Endometrium (tissue), 2 donors: ENCODE data around the gene HRH2.

ENCODE experiments used
- FAIRE-seq: peaks from 2 replicates; lab custom pipeline; 2012; peaks lifted over from hg19 to GRCh38; lab: Jason Lieb, UNC
- donor health status: control.
- donor health status: control.

Gene HRH2

DNA sequence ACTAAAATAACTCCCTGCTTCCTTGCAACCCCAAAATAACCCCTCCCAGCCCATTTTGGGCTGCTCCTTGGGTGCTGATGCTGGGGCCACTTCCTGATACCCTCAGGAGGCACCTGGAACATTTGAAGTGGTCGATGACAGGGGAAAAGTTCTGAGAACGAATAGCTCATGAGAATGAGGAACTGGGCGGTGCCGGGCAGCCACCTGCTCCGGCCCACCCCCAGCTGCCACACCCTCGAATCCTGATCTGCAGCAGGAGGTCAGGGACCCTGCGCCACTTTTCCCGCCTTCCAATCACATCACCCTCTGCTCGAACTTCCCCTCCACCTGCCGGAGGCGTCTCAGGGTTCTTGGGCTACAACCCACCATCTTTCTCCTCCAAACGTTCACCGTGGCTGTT lies 19.7 kb downstream of the HRH2 start:
- no peak for FAIRE-seq

- no peak for FAIRE-seq
Observed at GRCh38 chr5:175678074-175678473, 20.2 kb downstream of the HRH2 start.

GRCh38 chr5:175679411-175679810 lies 21.5 kb downstream of the HRH2 start:
- no peak for FAIRE-seq

GRCh38 chr5:175680020-175680419 lies 22.1 kb downstream of the HRH2 start:
- FAIRE-seq = no peak

- no peak for FAIRE-seq
Observed at GRCh38 chr5:175680463-175680862, 22.6 kb downstream of the HRH2 start.

- FAIRE-seq = no peak
Observed at GRCh38 chr5:175681045-175681967, 23.4 kb downstream of the HRH2 start.

DNA sequence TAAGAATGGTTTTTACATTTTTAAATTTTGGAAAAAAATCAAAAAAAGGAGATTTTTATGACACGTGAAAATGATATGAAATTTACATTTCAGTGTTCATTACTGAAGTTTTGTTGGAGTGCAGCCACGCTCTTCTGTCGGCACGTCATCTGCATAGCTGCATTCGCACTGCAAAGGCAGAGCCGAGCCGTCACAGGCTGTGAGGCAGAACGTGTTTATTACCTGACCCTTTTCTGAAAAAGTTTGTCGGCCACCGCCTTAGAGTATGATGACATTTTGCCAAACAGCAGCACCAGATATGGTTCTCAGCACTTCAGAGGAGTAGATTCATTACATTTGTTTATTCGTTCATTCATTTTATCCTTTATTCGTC lies 24.1 kb downstream of the HRH2 start:
- FAIRE-seq = no peak

GRCh38 chr5:175682664-175683063 lies 24.8 kb downstream of the HRH2 start:
- no peak for FAIRE-seq

DNA sequence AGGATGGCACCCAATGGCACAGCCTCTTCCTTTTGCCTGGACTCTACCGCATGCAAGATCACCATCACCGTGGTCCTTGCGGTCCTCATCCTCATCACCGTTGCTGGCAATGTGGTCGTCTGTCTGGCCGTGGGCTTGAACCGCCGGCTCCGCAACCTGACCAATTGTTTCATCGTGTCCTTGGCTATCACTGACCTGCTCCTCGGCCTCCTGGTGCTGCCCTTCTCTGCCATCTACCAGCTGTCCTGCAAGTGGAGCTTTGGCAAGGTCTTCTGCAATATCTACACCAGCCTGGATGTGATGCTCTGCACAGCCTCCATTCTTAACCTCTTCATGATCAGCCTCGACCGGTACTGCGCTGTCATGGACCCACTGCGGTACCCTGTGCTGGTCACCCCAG lies 25.4 kb downstream of the HRH2 start:
- FAIRE-seq = no peak

DNA sequence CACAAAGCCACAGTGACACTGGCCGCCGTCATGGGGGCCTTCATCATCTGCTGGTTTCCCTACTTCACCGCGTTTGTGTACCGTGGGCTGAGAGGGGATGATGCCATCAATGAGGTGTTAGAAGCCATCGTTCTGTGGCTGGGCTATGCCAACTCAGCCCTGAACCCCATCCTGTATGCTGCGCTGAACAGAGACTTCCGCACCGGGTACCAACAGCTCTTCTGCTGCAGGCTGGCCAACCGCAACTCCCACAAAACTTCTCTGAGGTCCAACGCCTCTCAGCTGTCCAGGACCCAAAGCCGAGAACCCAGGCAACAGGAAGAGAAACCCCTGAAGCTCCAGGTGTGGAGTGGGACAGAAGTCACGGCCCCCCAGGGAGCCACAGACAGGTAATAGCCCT lies 26.1 kb downstream of the HRH2 start:
- no peak for FAIRE-seq

DNA sequence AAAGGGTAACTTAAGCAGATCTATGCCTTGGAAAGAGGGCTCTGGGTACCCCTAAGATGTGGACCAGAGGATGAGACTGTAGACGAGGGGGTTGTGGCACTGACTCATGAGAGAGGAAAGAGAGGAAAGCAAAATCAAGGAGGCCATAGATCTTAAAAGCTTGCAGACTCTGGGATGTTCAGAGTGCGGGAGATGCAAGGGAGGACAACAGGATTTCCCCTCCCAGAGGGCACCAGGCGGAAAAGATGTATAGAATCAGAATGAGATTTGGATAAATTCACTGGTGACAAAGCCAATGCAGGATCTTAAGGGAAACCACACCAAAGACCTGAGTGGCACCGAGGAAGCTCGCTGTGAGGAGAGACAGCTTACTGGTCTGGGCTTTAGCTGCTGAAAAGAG lies 27.1 kb downstream of the HRH2 start:
- FAIRE-seq = no peak

DNA sequence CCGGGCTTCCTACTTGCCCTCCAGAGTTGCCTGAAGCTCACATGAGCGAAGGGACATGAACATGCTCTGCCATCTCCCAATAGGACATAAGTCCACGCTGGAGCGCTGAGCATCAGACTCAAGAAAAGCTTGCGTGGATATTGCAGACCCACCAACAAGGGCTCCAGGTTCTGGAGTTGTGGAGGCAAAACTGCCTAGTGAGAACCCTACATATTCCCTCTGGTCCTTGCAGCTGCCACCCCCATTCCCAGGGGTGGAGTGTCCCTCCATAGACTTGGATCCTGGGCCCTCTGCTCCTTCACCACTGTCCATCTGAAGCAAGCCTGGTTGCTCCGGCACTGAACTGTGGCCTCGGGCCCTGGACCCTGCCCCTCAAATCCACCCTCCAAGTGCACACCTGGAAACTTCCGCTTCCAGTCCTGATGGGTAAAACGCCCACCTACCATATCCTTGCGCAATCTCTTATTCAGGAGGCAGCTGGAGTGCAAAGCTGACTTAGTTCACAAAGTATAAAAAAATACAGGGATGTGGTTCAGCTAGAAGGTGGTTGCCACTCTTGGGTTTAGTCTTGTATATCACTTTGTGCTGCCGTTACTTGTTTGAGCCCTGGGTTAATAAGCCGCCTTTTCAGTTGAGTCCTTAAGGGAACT lies 28.0 kb downstream of the HRH2 start:
- no peak for FAIRE-seq

- no peak for FAIRE-seq
Observed at GRCh38 chr5:175686396-175686795, 28.5 kb downstream of the HRH2 start.

- FAIRE-seq = no peak
Observed at GRCh38 chr5:175686826-175687225, 29.0 kb downstream of the HRH2 start.

DNA sequence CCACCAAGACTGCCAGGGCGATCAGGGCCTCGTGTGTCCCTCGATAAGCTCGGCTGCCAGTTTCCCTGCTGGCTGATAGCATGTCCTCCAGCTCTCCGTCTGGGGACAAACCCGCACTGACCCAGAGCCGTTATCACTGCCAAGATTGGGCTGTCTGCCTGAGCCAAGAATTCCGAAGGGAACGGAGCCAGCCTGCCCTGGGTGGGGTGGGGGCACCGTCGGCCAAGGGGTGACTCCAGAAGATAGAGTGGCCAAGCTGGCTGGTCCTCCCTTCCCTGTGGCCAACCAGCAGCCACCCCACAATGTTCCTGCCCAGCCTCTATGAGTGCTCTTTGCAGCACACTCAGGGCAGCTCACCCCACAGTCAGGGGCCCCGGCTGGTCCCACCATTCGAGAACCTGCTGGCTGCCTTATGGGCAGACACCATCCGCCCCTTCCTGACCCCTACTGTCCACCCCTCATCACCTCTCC lies 29.4 kb downstream of the HRH2 start:
- no peak for FAIRE-seq

GRCh38 chr5:175688352-175689146 lies 30.7 kb downstream of the HRH2 start:
- FAIRE-seq = no peak

DNA sequence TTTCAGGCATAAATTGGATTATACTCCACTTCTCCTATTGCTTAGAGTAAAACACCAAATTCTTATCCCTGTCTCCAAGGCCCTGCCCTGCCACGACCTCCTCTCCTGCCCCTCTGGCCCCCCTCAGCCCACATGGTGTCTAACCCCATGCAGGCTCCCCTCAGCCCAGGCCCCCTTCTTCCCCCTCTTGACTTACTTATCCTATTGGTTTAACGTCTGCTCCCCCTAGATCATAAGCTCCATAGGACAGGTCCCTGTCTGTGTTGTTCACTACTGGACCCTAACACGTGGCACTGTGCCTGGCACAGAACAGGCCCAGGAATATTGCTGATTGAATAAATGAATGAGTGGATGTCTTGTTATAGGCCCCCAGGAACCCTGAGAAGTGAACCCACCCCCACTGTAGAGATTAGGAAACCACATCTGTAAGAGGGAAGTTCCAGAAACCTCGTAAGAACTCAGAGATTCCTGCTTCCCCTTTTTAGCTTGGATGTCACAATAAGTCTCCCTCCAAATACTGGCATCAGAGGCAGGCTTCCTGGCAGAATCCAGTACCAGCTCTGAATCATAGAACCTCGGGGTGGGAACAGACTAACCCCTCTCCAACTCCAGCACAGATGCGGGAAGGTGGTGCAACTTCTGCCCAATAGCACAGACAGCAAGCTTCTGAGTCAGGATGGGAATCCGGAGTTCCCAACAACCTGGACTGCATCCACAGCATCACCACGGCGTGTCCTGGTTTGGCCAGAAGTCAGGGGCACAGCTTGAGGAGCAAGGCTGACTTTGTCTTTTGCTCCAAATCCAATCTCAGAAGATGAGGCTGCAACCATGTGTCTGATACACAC lies 31.5 kb downstream of the HRH2 start:
- FAIRE-seq = no peak

DNA sequence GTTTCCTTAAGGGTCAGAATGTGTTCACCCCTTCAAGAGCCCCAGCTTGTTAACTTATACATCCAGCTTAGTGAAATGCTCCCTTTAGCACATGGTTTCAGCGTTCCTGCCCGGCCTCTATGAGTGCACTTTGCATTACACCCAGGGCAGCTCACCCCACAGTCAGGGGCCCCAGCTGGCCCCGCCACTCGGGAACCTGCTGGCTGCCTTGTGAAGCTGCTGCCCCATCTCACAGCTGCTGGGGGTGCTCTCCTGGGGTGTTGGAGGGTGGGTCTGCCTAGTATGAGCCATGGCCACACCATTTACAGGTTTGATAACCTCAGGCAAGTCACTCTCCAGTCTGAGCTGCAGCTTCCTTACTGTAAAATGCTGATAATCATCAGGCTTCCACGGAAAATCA lies 32.2 kb downstream of the HRH2 start:
- FAIRE-seq = no peak

DNA sequence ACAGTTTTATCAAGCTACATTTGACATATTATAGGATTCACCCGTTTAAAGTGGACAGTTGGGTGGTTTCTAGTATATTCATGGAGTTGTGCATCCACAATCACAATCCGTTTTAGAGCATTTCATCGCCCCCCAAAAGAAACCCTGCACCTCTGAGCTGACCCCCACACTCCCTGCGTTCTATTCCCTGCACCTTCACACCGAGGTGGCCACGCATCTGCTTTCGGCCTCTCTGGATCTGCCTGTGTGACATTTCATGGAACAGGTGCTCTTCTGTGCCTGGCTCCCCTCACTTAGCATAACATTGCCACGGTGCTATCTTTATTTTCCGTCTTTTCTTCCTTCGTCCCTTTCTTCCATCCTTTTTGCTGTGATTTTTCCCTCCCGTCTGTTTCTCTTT lies 32.7 kb downstream of the HRH2 start:
- FAIRE-seq = no peak

DNA sequence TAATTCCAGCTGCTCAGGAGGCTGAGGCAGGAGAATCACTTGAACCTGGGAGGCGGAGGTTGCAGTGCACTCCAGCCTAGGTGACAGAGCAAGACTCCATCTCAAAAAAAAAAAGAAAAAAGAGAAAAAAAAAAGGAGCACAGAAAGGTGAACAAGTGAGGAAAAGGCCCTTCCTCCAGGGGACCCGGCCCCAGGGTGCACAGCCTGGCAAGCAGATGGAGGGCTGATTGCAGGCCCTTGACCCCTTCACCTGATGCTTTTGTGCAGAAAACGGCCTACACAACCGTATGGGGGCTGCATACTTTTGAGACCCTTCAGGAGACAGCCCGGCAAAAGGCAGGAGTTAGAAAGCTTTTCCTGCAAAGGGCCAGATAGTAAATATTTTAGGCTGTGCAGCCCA lies 33.9 kb downstream of the HRH2 start:
- no peak for FAIRE-seq

GRCh38 chr5:175692235-175692995 lies 34.5 kb downstream of the HRH2 start:
- FAIRE-seq = no peak
